HepG2 (cell line): ENCODE measurements around the gene LINC00237. TPM values are rescaled to one million over a fixed set of nuclear protein-coding genes. Genes with fewer than 3 reads are reported as not detected.

Experiments used
- FOXA1 ChIP-seq, 2 experiments: fragments of 450-650 bp in 1 of 2; sonication (generic) in 1 of 2; formaldehyde crosslinking in 1 of 2; IDR thresholded peaks; 2 replicates each; pipeline versions ENCODE4 v1.4.0 to v1.6.1; 2016 to 2020; ENCODE audit warnings: missing genetic modification reagents in 1 of 2
- MIER2 ChIP-seq: IDR thresholded peaks from 2 replicates; pipeline ENCODE4 v1.6.1; 2016; ENCODE audit warnings: missing biosample characterization, missing genetic modification reagents
- MIXL1 ChIP-seq: IDR thresholded peaks from 2 replicates; pipeline ENCODE4 v1.6.1; 2016
- NR2C2 ChIP-seq: sonication (generic); formaldehyde crosslinking; IDR thresholded peaks from 2 replicates; pipeline ENCODE4 v1.4.0; 2020; ENCODE audit warnings: missing genetic modification reagents, mild to moderate bottlenecking, moderate library complexity, borderline replicate concordance
- PLRG1 ChIP-seq: fragments of 450-650 bp; conservative IDR thresholded peaks from 2 replicates; pipeline ENCODE4 v1.6.1; 2016
- RAD21 ChIP-seq: fragments of 450-650 bp; formaldehyde crosslinking; IDR thresholded peaks from 2 replicates; pipeline ENCODE4 v1.5.0; 2020; ENCODE audit warnings: mild to moderate bottlenecking
- RBFOX2 ChIP-seq: fragments of 200-400 bp; formaldehyde crosslinking; IDR thresholded peaks from 2 replicates; pipeline ENCODE4 v1.6.1; 2017; ENCODE audit warnings: low read depth, mild to moderate bottlenecking, low read length
- SRSF4 ChIP-seq: fragments of 200-400 bp; formaldehyde crosslinking; IDR thresholded peaks from one replicate; pipeline ENCODE4 v1.6.1; 2018; ENCODE audit warnings: mild to moderate bottlenecking, low read depth, low read length, moderate library complexity; ENCODE audit not compliant: poor library complexity, severe bottlenecking
- ZKSCAN5 ChIP-seq: sonication (generic); formaldehyde crosslinking; IDR thresholded peaks from 2 replicates; pipeline ENCODE4 v1.5.1; 2020; ENCODE audit warnings: mild to moderate bottlenecking, missing genetic modification reagents
- ZNF484 ChIP-seq: sonication (generic); formaldehyde crosslinking; IDR thresholded peaks from 2 replicates; pipeline ENCODE4 v1.5.1; 2020; ENCODE audit warnings: mild to moderate bottlenecking, low read depth, missing genetic modification reagents, borderline replicate concordance
- polyA plus RNA-seq, 8 experiments: library from polyadenylated mRNA; depleted of rRNA in 3 of 8; stranded (reverse) in 7 of 8; unstranded in 1 of 8; fragments of >200 nt; fragmentation: Illumina TruSeq in 4 of 8; extraction: Trizol in 4 of 8; gene quantifications; 2 replicates each; pipeline versions ENCODE4 v1.2.1 to v1.2.3, GENCODE V29; 2011 to 2016; ENCODE audit warnings: low read depth in 4 of 8, missing spikeins in 1 of 8, mixed read lengths in 1 of 8; ENCODE audit not compliant: insufficient read depth in 1 of 8
- total RNA-seq, 5 experiments: library from RNA; depleted of rRNA; stranded (reverse); fragments of >200 nt; fragmentation: Illumina TruSeq; extraction: Trizol; gene quantifications; 2 replicates each; pipeline ENCODE4 v1.2.3, GENCODE V29; 2016; ENCODE audit warnings: low read depth in 1 of 5
- TF ChIP-seq, protein P1 (sequence below): IDR thresholded peaks from 2 replicates; pipeline ENCODE4 v1.6.1; 2016; ENCODE audit warnings: missing genetic modification reagents, missing compliant biosample characterization
- TF ChIP-seq, protein P2 (sequence below): sonication (generic); formaldehyde crosslinking; IDR thresholded peaks from 2 replicates; pipeline ENCODE4 v1.4.0; 2020; ENCODE audit warnings: missing genetic modification reagents, mild to moderate bottlenecking, borderline replicate concordance
- TF ChIP-seq, protein P3 (sequence below): sonication (generic); formaldehyde crosslinking; IDR thresholded peaks from 2 replicates; pipeline ENCODE4 v1.4.0; 2020; ENCODE audit warnings: missing genetic modification reagents
- TF ChIP-seq, protein P4 (sequence below): sonication (generic); formaldehyde crosslinking; IDR thresholded peaks from 2 replicates; pipeline ENCODE4 v1.4.0; 2020; ENCODE audit warnings: mild to moderate bottlenecking, missing genetic modification reagents

Gene LINC00237
- total and polyA plus RNA-seq, 2 of the 13 experiments (the other 11 are each of a cell fraction or from before 2014, with no cell fraction given), result not detected

- TF ChIP-seq SRSF4 (no peak), MIXL1 (CRISPR knock-in tag) (peak; percentile 76; the same call in 1 of the 2 replicates), RBFOX2 (no peak), NR2C2 (CRISPR knock-in tag) (no peak), MIER2 (CRISPR knock-in tag) (peak; percentile 80), FOXA1 (IDR thresholded peaks at IDR 0.05) (no peak), FOXA1 (CRISPR knock-in tag; IDR thresholded peaks at IDR 0.05) (peak; percentile 33; the same call in 1 of the 2 replicates), RAD21 (CRISPR knock-in tag) (no peak), PLRG1 (no peak), ZKSCAN5 (CRISPR knock-in tag) (no peak), ZNF484 (CRISPR knock-in tag) (no peak)
- TF ChIP-seq, protein P1, sequence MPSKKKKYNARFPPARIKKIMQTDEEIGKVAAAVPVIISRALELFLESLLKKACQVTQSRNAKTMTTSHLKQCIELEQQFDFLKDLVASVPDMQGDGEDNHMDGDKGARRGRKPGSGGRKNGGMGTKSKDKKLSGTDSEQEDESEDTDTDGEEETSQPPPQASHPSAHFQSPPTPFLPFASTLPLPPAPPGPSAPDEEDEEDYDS (CRISPR knock-in tag), result no peak
- TF ChIP-seq, protein P2, sequence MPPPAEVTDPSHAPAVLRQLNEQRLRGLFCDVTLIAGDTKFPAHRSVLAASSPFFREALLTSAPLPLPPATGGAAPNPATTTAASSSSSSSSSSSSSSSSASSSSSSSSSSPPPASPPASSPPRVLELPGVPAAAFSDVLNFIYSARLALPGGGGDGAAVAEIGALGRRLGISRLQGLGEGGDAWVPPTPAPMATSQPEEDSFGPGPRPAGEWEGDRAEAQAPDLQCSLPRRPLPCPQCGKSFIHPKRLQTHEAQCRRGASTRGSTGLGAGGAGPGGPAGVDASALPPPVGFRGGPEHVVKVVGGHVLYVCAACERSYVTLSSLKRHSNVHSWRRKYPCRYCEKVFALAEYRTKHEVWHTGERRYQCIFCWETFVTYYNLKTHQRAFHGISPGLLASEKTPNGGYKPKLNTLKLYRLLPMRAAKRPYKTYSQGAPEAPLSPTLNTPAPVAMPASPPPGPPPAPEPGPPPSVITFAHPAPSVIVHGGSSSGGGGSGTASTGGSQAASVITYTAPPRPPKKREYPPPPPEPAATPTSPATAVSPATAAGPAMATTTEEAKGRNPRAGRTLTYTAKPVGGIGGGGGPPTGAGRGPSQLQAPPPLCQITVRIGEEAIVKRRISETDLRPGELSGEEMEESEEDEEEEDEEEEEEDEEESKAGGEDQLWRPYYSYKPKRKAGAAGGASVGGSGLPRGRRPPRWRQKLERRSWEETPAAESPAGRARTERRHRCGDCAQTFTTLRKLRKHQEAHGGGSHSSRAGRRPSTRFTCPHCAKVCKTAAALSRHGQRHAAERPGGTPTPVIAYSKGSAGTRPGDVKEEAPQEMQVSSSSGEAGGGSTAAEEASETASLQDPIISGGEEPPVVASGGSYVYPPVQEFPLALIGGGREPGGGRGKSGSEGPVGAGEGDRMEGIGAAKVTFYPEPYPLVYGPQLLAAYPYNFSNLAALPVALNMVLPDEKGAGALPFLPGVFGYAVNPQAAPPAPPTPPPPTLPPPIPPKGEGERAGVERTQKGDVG (CRISPR knock-in tag), result peak; percentile 35; the same call in 1 of the 2 replicates
- TF ChIP-seq, protein P3, sequence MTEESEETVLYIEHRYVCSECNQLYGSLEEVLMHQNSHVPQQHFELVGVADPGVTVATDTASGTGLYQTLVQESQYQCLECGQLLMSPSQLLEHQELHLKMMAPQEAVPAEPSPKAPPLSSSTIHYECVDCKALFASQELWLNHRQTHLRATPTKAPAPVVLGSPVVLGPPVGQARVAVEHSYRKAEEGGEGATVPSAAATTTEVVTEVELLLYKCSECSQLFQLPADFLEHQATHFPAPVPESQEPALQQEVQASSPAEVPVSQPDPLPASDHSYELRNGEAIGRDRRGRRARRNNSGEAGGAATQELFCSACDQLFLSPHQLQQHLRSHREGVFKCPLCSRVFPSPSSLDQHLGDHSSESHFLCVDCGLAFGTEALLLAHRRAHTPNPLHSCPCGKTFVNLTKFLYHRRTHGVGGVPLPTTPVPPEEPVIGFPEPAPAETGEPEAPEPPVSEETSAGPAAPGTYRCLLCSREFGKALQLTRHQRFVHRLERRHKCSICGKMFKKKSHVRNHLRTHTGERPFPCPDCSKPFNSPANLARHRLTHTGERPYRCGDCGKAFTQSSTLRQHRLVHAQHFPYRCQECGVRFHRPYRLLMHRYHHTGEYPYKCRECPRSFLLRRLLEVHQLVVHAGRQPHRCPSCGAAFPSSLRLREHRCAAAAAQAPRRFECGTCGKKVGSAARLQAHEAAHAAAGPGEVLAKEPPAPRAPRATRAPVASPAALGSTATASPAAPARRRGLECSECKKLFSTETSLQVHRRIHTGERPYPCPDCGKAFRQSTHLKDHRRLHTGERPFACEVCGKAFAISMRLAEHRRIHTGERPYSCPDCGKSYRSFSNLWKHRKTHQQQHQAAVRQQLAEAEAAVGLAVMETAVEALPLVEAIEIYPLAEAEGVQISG (CRISPR knock-in tag), result 0 out of 2 replicates have a peak, but pooled peaks have one; percentile 49
- TF ChIP-seq, protein P4, sequence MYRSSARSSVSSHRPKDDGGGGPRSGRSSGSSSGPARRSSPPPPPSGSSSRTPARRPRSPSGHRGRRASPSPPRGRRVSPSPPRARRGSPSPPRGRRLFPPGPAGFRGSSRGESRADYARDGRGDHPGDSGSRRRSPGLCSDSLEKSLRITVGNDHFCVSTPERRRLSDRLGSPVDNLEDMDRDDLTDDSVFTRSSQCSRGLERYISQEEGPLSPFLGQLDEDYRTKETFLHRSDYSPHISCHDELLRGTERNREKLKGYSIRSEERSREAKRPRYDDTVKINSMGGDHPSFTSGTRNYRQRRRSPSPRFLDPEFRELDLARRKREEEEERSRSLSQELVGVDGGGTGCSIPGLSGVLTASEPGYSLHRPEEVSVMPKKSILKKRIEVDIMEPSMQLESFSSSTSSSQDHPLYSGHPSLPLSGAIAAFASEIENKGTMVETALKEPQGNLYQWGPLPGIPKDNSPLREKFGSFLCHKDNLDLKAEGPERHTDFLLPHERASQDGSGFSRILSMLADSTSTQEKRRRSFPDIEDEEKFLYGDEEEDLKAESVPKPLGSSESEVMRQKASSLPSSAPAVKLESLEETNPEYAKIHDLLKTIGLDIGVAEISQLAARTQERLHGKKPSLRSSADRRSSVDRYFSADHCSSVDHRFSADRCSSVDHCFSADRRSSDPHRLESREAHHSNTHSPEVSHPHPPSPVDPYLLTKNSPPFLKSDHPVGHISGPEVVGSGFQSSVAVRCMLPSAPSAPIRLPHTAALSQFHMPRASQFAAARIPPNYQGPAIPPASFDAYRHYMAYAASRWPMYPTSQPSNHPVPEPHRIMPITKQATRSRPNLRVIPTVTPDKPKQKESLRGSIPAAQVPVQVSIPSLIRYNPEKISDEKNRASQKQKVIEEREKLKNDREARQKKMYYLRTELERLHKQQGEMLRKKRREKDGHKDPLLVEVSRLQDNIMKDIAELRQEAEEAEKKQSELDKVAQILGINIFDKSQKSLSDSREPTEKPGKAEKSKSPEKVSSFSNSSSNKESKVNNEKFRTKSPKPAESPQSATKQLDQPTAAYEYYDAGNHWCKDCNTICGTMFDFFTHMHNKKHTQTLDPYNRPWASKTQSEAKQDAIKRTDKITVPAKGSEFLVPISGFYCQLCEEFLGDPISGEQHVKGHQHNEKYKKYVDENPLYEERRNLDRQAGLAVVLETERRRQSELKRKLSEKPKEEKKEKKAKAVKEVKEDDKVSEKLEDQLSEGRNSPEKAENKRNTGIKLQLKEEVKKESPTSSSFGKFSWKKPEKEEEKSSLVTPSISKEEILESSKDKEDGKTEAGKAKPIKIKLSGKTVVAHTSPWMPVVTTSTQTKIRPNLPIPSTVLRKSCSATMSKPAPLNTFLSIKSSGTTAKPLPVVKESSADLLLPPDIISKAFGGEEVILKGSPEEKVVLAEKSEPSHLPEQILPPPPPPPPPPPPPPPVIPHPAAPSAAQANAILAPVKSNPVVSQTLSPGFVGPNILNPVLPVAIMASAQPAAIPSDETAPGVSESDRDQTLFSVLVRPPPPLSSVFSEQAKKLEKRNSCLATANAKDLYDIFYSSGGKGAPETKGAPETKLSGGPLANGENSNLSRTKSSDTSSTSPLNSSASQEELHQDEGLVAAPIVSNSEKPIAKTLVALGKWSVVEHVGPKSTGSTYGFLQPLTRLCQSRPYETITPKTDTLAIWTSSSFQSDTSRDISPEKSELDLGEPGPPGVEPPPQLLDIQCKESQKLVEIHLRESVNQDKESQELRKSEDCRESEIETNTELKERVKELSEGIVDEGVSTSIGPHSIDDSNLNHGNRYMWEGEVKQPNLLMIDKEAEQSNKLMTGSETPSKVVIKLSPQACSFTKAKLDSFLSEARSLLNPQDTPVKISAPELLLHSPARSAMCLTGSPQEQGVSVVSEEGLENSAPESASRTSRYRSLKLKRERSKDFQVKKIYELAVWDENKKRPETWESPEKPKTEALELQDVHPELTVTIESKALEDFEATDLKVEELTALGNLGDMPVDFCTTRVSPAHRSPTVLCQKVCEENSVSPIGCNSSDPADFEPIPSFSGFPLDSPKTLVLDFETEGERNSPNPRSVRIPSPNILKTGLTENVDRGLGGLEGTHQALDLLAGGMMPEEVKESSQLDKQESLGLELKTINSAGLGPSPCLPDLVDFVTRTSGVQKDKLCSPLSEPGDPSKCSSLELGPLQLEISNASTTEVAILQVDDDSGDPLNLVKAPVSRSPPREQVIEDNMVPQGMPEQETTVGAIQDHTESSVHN (CRISPR knock-in tag), result no peak
Observed at GRCh38 chr20:21139881-21140566, 33.9 kb upstream of the LINC00237 start (continued).
